DND-41 (cell line): ENCODE results near the gene TNS1.

Source experiments
- CTCF ChIP-seq: IDR thresholded peaks from 2 replicates; pipeline ENCODE4 v1.5.1; 2012; ENCODE audit warnings: borderline replicate concordance, low read length, moderate library complexity, mild to moderate bottlenecking; ENCODE audit not compliant: poor library complexity, severe bottlenecking; ENCODE audit errors: extremely low read depth
- EZH2 ChIP-seq: IDR thresholded peaks from 3 replicates; pipeline ENCODE4 v1.6.1; 2012; ENCODE audit warnings: borderline replicate concordance, low read depth, mild to moderate bottlenecking, moderate library complexity, low read length, inconsistent platforms; ENCODE audit not compliant: severe bottlenecking

- TF ChIP-seq CTCF = no peak
- TF ChIP-seq EZH2 = no peak
Observed at GRCh38 chr2:217807025-217807424, 195.8 kb downstream of the TNS1 start.
